ENCODE results near the gene PAIP1. TPM values are rescaled to one million over a fixed set of nuclear protein-coding genes. Genes with fewer than 3 reads are reported as not detected.

Gene PAIP1
- 102 to 127 TPM (median 112 TPM) in 5 replicates for total RNA-seq (2022; extraction: Qiagen RNA extraction; ENCODE audit: low read depth)

GRCh38 chr5:43556857-43557542 lies at the start of gene PAIP1:
Gene PAIP1 (minus strand): TSS chr5:43557077. CDS start chr5:43556846, 231 bp downstream.

GRCh38 chr5:43602461-43603343 lies 45.8 kb upstream of the PAIP1 start, which contains the start of gene NNT:
Gene NNT (plus strand): TSS chr5:43603180. CDS start chr5:43609196, 6,016 bp downstream.

GRCh38 chr5:43514816-43515677 lies 41.8 kb downstream of the PAIP1 start, which contains the start of gene C5orf34:
Gene C5orf34 (minus strand): TSS chr5:43515148. CDS start chr5:43509339, 5,809 bp downstream.

GRCh38 chr5:43483298-43484105 lies 73.4 kb downstream of the PAIP1 start, which contains the start of gene TMEM267:
Gene TMEM267 (minus strand): TSS chr5:43483865. CDS start chr5:43453969, 29,896 bp downstream.

Other genes with a start within 250 kb of the PAIP1 start
- 47.8 to 59.0 TPM (median 55.7 TPM) in 5 replicates for gene HMGCS1, start 243.7 kb downstream of the PAIP1 start, total RNA-seq (2022; extraction: Qiagen RNA extraction; ENCODE audit: low read depth)
- 0.14 to 0.29 TPM (median 0.20 TPM) in 5 replicates for gene CCL28, start 144.7 kb downstream of the PAIP1 start, total RNA-seq (2022; extraction: Qiagen RNA extraction; ENCODE audit: low read depth)
- 17.0 to 21.1 TPM (median 21.0 TPM) in 5 replicates for gene TMEM267, start 73.2 kb downstream of the PAIP1 start, total RNA-seq (2022; extraction: Qiagen RNA extraction; ENCODE audit: low read depth)
- 5.0 to 5.4 TPM (median 5.3 TPM) in 5 replicates for gene C5orf34, start 41.9 kb downstream of the PAIP1 start, total RNA-seq (2022; extraction: Qiagen RNA extraction; ENCODE audit: low read depth)
- gene NNT, start 46.1 kb upstream of the PAIP1 start, total RNA-seq (2022; extraction: Qiagen RNA extraction; ENCODE audit: low read depth), result 10.6 to 14.9 TPM (median 12.0 TPM) in 5 replicates